Anterior cingulate cortex (tissue), 58 donors: ENCODE data around the gene PIP4K2B.
"Not testable (repeated sequence)": the region's sequence is repeated elsewhere in the genome, so short reads cannot be mapped to it uniquely, and the experiment has no call there.

Experiments used
- DNase-seq, 58 donors: peaks; one replicate each; lab custom pipeline; 2025; lab: John Stamatoyannopoulos, UW

PIP4K2B gene

DNA sequence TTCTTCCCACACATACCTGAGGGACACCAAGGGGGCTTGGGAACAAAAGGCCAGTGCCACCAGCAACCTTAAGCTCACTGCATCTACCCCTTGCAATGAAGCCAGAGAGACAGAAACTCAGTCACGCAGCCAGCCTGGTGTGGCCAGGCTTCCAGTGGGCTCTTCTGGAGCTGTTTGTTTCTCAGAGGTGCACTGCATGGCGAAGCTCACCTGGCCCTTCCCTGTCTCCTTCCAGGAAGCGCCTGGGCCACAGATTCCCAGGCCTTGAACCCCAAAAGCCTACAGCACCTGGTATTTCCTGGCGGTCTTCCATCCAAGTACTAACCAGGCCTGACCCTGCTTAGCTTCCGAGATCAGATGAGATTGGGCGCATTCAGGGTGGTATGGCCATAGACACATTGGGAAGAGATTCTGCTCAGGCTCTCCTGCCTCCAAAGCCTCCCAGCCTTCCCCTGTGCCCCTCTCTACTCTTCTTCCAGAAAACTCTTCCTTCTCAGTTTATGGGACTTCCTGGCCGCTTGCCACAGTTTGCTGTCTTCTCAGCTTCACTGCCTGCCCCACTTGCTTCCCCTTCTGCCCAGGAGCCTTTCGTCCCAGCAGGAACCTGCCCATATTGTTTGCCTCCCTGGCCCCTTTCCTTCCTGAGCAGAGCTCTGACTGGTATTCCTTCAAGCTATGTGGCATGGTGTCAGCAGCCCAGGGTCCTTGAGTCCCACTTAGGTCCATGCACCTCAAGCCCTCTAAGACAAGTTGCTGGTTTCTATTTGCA is 67.6 kb downstream of the PIP4K2B start:
- DNase-seq, result peak in 1 of 58 donors; percentile 25

DNA sequence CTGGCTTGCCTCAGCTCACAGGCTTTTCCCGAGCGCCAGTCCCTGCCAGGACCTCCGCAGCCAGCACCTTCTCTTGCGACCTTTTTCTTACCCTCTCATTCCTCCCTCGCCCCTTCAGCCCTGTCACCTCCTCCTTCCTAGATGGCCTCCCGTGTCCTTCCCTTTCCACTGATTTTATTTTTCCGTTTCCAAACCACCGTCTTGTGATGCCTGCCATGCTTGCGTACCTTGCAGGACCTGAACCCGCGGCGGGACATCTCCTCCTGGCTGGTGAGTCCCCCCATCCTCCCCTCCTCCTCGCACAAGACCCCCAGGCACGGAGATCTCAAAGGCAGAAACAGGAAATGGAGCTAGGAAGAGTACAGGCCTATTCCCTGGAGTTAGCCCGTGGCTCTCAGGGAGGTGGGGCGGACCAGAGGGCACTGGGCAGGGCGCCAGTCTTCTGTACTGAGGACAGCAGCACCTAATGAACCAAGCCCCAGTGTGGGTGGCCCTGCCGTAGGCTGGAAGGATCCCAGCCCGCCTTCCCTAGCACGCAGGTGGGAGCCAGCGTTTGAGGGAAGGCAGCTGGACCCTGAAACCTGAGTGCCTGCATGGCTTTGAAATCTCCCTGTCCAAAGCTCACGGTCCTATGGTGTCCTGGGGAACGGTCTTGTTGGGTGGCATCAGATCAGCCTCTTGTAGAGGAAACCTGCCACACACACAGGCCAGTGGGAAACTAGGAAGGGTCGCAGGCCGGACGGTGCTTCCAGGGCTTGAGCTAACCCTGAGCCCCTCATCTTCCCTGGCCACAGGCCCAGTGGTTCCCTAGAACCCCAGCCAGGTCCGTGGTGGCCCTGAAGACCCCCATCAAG is 68.6 kb downstream of the PIP4K2B start:
- peak in 16 of 58 donors; percentile 20 to 73 (median 44) for DNase-seq

DNA sequence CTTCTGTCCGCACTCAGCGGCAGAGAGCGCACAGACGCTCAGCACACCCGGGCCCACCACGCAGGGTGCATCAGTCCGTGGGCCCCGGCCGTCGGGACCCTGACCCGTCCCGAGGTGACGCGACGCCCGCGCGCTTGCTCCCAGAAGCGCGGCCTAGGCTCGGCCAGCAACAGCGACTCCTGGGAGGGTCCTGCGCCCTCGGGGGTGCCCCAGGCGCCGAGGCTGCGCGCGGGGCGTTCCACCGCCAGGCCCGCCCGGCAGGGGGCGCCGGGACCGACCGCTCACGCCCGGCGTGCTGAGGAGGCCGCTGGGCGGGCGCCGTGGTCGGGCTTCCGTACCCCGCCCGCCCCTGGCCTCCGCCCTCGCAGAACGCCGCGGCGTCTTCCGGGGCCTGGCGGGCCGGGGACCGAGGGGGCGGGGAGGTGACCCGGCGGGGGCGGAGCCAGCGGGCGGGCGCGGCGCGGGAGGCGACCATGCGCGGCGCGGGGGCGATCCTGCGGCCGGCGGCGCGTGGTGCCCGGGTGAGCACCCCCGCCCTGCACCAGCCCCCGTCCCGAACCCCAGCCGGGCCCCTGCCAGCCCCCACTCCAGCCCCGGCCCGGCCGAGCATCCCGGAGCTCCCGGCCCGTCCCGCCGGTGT is 69.3 kb downstream of the PIP4K2B start, which contains the start of gene CISD3:
TSS of gene CISD3 (plus strand) at position 456 of the 640 bp plus-strand sequence. CDS start at position 474, 18 bp downstream.
- DNase-seq, result peak in 50 of 58 donors; percentile 33 to 83 (median 66)

DNA sequence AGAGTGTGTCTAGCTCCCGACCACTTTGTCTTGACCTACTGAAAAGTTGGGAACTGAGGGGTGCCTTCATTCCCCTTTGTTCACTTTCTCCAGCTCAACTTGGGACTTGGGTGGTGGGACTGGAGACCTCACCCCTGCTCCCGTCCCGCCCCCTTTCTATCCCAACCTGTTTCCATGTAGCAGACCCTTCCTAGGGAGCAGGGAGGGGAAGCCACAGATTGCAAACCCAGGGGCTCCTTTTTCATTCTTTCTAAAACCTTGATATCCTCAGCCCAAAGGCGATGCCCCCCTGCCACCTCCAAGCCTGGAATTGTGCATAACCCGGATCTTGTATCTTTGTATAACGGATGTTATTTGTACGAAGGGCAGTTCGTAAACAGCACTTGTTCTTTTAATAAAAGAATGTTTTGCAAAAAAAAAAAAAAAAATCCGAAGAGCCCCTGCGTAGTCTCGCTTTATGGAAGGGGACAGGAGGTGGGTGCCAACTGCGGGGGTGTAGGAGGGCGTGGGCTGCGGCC is 69.9 kb downstream of the PIP4K2B start:
- DNase-seq, result no peak

DNA sequence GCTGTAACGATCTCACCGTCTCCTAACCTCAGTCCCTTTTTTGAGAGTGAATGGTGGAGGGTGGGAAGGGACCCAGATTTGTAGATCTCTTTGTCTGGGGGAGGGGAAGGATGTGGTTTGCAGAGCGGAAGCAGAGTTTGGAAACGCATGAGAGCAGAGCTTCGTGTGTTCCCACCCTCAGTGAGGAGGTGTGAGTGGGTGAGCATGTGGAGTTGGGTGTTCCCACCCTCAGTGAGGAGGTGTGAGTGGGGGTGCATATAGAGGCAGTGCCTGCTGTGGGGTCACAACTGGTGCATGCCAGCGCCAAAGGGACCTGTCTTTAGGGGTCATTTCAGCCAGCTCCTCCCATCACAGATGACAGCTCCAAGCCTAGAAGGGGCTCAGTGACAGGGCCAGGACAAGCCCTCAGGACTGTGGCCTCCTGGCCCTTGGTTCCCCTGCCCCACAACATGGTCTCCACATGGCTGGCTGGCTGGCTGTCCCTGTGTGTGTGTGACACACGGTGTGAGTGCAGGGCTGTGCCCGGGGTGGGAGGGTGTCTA is 71.0 kb downstream of the PIP4K2B start:
- peak in 2 of 58 donors; percentile 9 to 20 for DNase-seq

DNA sequence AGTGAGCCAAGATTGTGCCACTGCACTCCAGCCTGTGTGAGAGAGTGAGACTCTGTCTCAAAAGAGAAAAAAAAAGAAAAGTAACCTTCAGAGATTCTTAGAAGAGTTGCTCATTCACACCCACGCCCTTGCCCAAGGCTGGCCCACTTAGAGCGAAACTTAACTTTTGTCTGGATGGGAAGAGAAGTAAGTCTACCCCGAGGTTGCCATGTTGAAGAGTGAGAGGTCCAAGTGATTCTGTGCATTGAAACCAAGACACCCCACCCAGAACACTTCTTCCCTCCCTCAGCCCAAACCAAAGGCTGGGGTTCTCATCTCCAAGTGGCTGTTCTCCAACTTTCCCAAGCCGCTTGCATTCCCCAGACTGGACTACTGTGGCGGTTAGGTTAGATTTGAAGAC is 71.6 kb downstream of the PIP4K2B start:
- no peak for DNase-seq

DNA sequence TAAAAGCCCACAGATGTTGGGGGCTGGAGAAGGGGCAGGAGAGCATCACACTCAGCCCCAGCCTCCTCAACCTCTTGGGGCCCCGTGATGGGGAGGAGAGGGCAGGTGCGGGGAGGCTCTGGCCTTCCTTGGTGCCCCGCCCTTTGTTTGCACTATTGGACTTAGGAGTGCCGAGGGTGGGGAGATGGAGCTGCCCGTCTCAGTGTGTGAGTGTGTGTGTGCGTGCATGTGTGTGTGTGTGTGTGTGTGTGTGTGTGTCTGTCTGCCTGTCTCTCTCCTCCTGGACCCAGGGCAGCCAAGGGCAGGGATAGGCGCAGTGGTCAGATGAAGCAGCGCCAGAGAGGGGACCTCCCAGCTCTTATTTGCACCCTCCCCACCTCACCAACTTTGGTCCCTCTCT is 73.2 kb downstream of the PIP4K2B start:
- DNase-seq, result not testable (repeated sequence)

DNA sequence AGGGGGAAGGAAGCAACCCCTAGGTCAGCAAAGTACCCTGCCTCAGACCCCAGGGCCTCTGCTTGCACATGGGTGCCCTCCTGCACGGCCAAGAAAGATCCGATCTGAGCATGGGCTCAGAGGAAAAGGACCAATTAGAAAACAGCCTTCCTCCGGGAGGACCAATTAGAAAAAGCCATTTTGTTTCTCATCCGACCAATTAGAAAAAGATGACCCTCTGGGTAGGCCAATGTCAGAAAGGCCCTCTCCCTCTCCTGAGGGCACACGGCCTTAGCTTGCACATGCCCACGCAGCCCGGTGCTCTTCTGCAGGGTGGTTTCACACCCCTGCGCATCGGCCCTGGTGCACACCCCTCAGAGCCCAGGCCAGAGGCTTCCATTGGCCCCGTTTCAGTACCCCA is 74.3 kb downstream of the PIP4K2B start:
- DNase-seq, result peak in 1 of 58 donors; percentile 70

DNA sequence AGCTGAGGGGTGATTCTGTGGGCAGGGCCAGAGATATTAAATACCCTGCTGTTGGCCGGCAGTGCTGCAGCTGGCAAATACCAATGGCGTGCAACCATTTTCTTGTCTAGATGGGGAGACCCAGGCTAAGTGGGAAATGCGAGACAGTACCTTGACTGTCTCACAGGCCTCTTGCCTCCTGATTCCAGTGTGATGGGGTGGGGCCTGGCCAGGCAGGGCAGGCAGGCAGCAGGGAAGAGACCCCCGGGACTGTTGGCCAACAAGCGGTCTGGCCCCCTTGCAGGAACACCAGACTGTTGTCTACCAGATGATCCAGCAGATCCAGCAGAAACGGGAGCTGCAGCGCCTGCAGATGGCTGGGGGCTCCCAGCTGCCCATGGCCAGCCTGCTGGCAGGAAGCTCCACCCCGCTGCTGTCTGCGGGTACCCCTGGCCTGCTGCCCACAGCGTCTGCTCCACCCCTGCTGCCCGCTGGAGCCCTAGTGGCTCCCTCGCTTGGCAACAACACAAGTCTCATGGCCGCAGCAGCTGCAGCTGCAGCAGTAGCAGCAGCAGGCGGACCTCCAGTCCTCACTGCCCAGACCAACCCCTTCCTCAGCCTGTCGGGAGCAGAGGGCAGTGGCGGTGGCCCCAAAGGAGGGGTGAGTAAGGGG is 74.9 kb downstream of the PIP4K2B start:
- peak in 54 of 58 donors; percentile 33 to 93 (median 80) for DNase-seq

DNA sequence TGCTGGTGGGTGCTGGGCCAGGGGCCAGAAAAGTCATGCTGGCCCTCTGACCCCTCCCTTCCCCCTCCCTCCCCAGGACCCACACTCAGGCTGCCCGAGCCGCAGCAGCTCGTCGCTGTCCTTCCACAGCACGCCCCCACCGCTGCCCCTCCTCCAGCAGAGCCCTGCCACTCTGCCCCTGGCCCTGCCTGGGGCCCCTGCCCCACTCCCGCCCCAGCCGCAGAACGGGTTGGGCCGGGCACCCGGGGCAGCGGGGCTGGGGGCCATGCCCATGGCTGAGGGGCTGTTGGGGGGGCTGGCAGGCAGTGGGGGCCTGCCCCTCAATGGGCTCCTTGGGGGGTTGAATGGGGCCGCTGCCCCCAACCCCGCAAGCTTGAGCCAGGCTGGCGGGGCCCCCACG is 77.6 kb downstream of the PIP4K2B start:
- no peak for DNase-seq

DNA sequence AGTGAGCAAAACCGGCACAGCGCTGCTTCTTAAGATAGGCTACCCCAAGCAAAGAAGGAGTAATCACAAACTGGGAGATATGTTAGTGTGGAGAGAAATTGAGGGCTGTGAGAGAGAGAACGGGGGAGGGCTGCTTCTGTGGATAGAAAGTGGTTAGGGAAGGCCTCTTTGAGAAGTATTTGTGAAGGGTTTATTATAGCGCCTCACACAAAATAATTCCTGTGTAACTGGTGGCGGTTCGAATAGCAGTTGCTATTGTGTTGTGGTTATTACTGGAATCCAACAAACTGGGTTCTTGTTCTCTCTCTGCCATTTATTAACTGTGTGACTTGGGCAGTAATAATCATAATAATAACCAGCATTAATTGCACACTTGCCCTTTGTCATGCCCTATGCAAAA is 78.4 kb downstream of the PIP4K2B start:
- DNase-seq, result no peak

DNA sequence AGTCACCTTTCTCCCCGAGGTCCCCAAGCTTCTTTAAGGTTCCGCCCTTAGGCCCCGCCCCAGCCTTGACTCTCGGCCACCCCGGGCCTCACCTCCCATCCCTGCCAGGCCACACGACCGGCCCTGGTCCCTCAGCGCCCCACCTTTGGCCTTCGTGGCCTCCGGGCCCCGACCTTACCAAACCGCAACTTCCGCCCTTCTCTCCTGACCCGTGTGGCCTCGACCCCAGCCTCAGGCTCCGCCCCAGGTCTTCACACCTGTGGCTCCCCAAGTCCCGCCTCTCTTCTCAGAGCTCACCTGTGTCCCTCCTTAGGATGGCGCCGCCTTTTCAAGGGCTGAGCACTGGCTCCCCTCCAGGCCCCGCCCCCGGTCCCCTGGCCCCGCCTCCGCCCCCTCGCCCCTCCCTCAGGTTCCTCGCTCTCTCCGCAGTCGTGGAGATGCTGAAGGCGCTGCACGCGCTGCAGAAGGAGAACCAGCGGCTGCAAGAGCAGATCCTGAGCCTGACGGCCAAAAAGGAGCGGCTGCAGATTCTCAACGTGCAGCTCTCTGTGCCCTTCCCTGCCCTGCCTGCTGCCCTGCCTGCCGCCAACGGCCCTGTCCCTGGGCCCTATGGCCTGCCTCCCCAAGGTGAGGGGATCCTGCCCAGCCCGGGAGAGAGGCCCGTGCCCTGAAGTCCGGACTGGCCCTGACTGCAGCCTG is 79.3 kb downstream of the PIP4K2B start:
- peak in 1 of 58 donors; percentile 19 for DNase-seq

DNA sequence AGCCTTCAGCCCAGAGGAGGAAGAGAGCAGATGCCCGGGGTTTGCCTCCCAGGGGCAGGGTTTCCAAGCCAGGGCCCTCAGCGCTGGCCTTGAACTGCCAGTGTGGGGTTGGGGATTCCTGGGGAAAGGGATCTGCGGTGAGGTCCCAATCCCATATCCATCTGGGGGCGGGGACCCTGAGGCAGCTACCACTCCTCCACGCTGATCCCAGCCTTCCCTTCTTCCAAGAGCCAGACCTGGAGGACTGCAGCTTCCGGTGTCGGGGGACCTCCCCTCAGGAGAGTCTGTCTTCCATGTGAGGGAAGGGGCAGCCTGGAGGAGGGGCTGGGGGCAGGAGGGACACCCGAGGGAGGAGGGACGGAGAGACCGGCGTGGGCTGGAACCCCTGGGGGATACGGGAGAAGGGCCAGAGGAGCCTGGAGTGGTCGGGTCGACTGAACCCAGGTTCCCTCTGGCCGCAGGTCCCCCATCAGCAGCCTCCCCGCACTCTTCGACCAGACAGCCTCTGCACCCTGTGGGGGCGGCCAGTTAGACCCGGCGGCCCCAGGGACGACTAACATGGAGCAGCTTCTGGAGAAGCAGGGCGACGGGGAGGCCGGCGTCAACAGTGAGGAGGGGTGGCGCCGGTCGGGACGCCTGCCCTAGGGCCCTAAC is 79.9 kb downstream of the PIP4K2B start:
- DNase-seq, result no peak

DNA sequence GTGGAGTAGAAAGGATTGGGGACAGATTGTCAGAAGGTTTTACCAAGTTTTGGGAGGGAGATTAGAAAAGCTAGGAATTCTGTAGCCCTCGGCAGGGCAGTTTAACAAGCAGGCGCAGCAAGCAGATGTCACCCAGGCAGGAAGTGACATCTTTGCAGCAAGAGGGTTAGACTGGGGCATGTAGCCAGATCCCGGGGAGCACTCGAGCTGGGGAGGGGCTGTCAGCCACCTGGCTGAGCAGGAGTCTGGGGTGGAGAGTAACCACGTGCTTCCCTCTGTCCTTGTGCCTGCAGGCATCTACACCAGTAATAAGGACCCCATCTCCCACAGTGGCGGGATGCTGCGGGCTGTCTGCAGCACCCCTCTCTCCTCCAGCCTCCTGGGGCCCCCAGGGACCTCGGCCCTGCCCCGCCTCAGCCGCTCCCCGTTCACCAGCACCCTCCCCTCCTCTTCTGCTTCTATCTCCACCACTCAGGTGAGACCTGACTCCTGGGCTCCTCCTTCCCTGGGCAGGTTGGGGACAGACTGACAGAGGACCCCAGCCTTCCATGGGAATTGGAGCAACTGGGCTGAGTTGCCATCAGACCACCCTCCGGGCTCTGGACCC is 82.1 kb downstream of the PIP4K2B start:
- DNase-seq, result no peak

DNA sequence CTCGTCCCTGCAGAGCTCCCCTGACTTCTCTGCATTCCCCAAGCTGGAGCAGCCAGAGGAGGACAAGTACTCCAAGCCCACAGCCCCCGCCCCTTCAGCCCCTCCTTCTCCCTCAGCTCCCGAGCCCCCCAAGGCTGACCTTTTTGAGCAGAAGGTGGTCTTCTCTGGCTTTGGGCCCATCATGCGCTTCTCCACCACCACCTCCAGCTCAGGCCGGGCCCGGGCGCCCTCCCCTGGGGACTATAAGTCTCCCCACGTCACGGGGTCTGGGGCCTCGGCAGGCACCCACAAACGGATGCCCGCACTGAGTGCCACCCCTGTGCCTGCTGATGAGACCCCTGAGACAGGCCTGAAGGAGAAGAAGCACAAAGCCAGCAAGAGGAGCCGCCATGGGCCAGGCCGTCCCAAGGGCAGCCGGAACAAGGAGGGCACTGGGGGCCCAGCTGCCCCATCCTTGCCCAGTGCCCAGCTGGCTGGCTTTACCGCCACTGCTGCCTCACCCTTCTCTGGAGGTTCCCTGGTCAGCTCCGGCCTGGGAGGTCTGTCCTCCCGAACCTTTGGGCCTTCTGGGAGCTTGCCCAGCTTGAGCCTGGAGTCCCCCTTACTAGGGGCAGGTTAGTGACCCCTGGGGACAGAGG is 82.9 kb downstream of the PIP4K2B start:
- DNase-seq, result no peak
